SK-N-SH treated with all-trans-retinoic acid at 6 μM for 48 hours (cell line): ENCODE data around the gene BRD4.

Experiments used
- ATAC-seq: fragments of 200-7000 bp; cut with Tn5 transposase; 3 replicates; pipeline ENCODE4 v1.9.1; 2020; ENCODE audit warnings: mild to moderate bottlenecking, moderate library complexity
- ARNTL ChIP-seq: fragments of 450-650 bp; formaldehyde crosslinking; IDR thresholded peaks from 2 replicates; pipeline ENCODE4 v1.5.0; 2020; ENCODE audit warnings: low read depth, mild to moderate bottlenecking, moderate library complexity, borderline replicate concordance
- BACH2 ChIP-seq: fragments of 250-450 bp; sonication (Bioruptor Pico); IDR thresholded peaks from 2 replicates; pipeline ENCODE4 v1.9.0; 2021; ENCODE audit warnings: mild to moderate bottlenecking, borderline replicate concordance
- ISL1 ChIP-seq: fragments of 250-450 bp; sonication (Bioruptor Pico); IDR thresholded peaks from 2 replicates; pipeline ENCODE4 v2.1.2; 2022; ENCODE audit warnings: mild to moderate bottlenecking, moderate library complexity
- OSR1 ChIP-seq: fragments of 250-450 bp; sonication (Bioruptor Pico); IDR thresholded peaks from 2 replicates; pipeline ENCODE4 v1.8.0; 2022; ENCODE audit warnings: moderate library complexity, mild to moderate bottlenecking, inconsistent platforms
- PPARA ChIP-seq: fragments of 250-450 bp; sonication (Bioruptor Pico); IDR thresholded peaks from 2 replicates; pipeline ENCODE4 v1.5.0; 2020; ENCODE audit warnings: mild to moderate bottlenecking, borderline replicate concordance
- RARB ChIP-seq: fragments of 250-450 bp; sonication (Bioruptor Pico); IDR thresholded peaks from 2 replicates; pipeline ENCODE4 v1.8.0; 2021; ENCODE audit warnings: mild to moderate bottlenecking, moderate library complexity
- SNAI2 ChIP-seq: fragments of 250-450 bp; sonication (Bioruptor Pico); IDR thresholded peaks from 2 replicates; pipeline ENCODE4 v1.5.0; 2020; ENCODE audit warnings: mild to moderate bottlenecking, moderate library complexity
- TOX ChIP-seq: fragments of 250-450 bp; sonication (Bioruptor Pico); IDR thresholded peaks from 2 replicates; pipeline ENCODE4 v1.8.0; 2021; ENCODE audit warnings: mild to moderate bottlenecking, moderate library complexity, borderline replicate concordance
- ZFP30 ChIP-seq: fragments of 450-650 bp; formaldehyde crosslinking; IDR thresholded peaks from 2 replicates; pipeline ENCODE4 v1.5.0; 2022; ENCODE audit warnings: mild to moderate bottlenecking, moderate library complexity
- ZNF565 ChIP-seq: fragments of 450-650 bp; formaldehyde crosslinking; conservative IDR thresholded peaks from 2 replicates; pipeline ENCODE4 v1.5.0; 2020; ENCODE audit warnings: low read depth, mild to moderate bottlenecking, moderate library complexity
- ZNF70 ChIP-seq: fragments of 450-650 bp; formaldehyde crosslinking; IDR thresholded peaks from 2 replicates; pipeline ENCODE4 v1.5.0; 2020; ENCODE audit warnings: mild to moderate bottlenecking, moderate library complexity
- ZNF8 ChIP-seq: fragments of 450-650 bp; formaldehyde crosslinking; IDR thresholded peaks from 2 replicates; pipeline ENCODE4 v1.5.0; 2020; ENCODE audit warnings: mild to moderate bottlenecking, moderate library complexity
- TF ChIP-seq, protein P1 (sequence below): fragments of 250-450 bp; sonication (Bioruptor Pico); IDR thresholded peaks from 2 replicates; pipeline ENCODE4 v1.8.0; 2021; ENCODE audit warnings: low read depth, mild to moderate bottlenecking, moderate library complexity, borderline replicate concordance
- TF ChIP-seq, protein P2 (sequence below): fragments of 250-450 bp; sonication (Bioruptor Pico); IDR thresholded peaks from 2 replicates; pipeline ENCODE4 v1.5.1; 2021; ENCODE audit warnings: mild to moderate bottlenecking, moderate library complexity
- TF ChIP-seq, protein P3 (sequence below): fragments of 250-450 bp; sonication (Bioruptor Pico); IDR thresholded peaks from 2 replicates; pipeline ENCODE4 v1.5.0; 2020; ENCODE audit warnings: mild to moderate bottlenecking, moderate library complexity
- TF ChIP-seq, protein P4 (sequence below): fragments of 250-450 bp; sonication (Bioruptor Pico); IDR thresholded peaks from 2 replicates; pipeline ENCODE4 v1.5.1; 2020; ENCODE audit warnings: low read depth, mild to moderate bottlenecking, moderate library complexity

BRD4 gene

DNA sequence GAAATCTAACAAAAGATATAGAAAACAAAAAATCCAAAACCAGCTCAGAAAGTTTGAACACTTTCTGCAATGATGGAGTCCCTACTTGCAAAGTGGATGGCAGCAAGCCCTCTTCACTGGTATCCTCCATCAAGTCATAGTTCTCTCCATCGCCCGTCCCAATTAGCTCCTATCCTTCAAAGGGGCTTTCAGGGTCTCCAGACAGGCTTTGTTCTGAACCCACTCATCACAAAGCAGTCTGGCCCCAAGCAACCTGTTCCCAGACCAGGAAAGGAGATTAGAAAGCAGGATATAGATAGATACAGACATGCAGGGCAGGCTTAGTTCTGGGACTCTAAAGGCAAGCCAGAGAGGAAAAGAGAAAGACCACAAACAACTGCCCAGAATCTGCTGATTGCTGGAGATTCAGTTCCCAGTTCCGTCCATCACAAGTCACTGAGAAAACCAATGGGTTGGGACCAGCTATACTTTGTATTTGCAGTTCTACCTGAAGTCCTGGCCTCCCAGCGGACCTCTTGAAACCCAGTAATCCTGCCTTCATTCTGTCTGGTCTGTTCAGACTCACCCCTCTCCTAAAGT is 52.9 kb downstream of the BRD4 start:
- ATAC-seq, result no peak
- TF ChIP-seq ZNF565 (CRISPR knock-in tag) (no peak), TOX (CRISPR knock-in tag) (no peak), OSR1 (CRISPR knock-in tag) (no peak), PPARA (CRISPR knock-in tag) (no peak), ISL1 (CRISPR knock-in tag) (no peak), BACH2 (CRISPR knock-in tag) (no peak), ARNTL (CRISPR knock-in tag) (no peak), ZFP30 (CRISPR knock-in tag) (no peak), SNAI2 (CRISPR knock-in tag) (no peak), ZNF8 (no peak), ZNF70 (CRISPR knock-in tag) (no peak)
- TF ChIP-seq, protein P1, sequence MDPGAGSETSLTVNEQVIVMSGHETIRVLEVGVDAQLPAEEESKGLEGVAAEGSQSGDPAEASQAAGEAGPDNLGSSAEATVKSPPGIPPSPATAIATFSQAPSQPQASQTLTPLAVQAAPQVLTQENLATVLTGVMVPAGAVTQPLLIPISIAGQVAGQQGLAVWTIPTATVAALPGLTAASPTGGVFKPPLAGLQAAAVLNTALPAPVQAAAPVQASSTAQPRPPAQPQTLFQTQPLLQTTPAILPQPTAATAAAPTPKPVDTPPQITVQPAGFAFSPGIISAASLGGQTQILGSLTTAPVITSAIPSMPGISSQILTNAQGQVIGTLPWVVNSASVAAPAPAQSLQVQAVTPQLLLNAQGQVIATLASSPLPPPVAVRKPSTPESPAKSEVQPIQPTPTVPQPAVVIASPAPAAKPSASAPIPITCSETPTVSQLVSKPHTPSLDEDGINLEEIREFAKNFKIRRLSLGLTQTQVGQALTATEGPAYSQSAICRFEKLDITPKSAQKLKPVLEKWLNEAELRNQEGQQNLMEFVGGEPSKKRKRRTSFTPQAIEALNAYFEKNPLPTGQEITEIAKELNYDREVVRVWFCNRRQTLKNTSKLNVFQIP (CRISPR knock-in tag), result no peak
- TF ChIP-seq, protein P2, sequence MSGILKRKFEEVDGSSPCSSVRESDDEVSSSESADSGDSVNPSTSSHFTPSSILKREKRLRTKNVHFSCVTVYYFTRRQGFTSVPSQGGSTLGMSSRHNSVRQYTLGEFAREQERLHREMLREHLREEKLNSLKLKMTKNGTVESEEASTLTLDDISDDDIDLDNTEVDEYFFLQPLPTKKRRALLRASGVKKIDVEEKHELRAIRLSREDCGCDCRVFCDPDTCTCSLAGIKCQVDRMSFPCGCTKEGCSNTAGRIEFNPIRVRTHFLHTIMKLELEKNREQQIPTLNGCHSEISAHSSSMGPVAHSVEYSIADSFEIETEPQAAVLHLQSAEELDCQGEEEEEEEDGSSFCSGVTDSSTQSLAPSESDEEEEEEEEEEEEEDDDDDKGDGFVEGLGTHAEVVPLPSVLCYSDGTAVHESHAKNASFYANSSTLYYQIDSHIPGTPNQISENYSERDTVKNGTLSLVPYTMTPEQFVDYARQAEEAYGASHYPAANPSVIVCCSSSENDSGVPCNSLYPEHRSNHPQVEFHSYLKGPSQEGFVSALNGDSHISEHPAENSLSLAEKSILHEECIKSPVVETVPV (CRISPR knock-in tag), result no peak
- TF ChIP-seq, protein P3, sequence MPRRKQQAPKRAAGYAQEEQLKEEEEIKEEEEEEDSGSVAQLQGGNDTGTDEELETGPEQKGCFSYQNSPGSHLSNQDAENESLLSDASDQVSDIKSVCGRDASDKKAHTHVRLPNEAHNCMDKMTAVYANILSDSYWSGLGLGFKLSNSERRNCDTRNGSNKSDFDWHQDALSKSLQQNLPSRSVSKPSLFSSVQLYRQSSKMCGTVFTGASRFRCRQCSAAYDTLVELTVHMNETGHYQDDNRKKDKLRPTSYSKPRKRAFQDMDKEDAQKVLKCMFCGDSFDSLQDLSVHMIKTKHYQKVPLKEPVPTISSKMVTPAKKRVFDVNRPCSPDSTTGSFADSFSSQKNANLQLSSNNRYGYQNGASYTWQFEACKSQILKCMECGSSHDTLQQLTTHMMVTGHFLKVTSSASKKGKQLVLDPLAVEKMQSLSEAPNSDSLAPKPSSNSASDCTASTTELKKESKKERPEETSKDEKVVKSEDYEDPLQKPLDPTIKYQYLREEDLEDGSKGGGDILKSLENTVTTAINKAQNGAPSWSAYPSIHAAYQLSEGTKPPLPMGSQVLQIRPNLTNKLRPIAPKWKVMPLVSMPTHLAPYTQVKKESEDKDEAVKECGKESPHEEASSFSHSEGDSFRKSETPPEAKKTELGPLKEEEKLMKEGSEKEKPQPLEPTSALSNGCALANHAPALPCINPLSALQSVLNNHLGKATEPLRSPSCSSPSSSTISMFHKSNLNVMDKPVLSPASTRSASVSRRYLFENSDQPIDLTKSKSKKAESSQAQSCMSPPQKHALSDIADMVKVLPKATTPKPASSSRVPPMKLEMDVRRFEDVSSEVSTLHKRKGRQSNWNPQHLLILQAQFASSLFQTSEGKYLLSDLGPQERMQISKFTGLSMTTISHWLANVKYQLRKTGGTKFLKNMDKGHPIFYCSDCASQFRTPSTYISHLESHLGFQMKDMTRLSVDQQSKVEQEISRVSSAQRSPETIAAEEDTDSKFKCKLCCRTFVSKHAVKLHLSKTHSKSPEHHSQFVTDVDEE (CRISPR knock-in tag), result no peak

DNA sequence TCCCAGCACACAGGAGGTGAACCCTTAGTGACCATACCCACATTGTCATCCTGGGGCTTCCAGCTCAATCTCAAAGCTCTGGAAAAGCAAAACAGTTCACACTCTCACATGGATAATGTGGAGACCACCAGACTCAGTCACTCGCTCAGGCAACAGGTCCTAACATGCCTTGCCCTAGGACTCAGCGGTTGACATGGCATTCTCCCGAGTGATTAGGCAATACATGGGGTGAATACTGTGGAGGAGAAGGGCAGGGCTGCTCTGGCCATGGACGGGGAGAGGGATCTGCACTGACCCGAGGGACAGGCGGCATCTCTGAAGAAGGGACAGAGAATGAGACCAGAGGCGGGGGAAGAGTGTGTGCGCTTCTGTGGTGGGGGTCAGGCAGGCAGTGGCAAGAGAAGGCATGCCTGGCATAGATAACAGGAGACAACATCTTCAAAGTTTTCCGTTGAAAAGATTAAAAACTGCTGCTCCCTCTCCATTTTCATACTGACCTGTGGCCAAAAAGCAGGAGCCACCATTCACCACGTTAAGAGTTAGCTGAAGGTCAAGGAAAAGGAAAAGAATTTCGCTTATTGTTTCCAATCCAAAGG is 55.6 kb downstream of the BRD4 start:
- TF ChIP-seq PPARA (CRISPR knock-in tag) (no peak), SNAI2 (CRISPR knock-in tag) (no peak)
- TF ChIP-seq, protein P2 (CRISPR knock-in tag), result no peak
- ATAC-seq, result no peak

DNA sequence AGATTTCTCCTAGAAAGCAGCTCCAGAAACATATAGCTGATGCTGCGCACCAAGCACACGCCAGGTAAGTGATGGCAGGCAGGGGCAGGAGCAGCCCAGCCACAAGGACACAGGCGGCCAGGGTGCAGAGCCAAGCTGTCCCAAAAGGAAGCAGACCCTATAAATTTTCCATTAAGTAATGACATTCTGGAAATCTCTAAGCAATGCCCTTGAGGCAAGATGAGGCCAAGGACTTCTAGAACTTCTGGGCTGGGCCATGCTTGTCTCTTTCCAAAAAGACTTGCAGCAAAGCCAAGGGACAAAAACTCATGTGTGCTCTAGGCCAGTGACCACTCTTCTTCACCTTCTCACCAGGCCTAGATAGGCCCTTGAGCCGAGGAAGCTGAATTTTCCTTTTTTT is 57.9 kb downstream of the BRD4 start:
- TF ChIP-seq OSR1 (CRISPR knock-in tag), result no peak
- TF ChIP-seq, protein P4, sequence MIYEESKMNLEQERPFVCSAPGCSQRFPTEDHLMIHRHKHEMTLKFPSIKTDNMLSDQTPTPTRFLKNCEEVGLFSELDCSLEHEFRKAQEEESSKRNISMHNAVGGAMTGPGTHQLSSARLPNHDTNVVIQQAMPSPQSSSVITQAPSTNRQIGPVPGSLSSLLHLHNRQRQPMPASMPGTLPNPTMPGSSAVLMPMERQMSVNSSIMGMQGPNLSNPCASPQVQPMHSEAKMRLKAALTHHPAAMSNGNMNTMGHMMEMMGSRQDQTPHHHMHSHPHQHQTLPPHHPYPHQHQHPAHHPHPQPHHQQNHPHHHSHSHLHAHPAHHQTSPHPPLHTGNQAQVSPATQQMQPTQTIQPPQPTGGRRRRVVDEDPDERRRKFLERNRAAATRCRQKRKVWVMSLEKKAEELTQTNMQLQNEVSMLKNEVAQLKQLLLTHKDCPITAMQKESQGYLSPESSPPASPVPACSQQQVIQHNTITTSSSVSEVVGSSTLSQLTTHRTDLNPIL (CRISPR knock-in tag), result no peak
- ATAC-seq, result no peak

DNA sequence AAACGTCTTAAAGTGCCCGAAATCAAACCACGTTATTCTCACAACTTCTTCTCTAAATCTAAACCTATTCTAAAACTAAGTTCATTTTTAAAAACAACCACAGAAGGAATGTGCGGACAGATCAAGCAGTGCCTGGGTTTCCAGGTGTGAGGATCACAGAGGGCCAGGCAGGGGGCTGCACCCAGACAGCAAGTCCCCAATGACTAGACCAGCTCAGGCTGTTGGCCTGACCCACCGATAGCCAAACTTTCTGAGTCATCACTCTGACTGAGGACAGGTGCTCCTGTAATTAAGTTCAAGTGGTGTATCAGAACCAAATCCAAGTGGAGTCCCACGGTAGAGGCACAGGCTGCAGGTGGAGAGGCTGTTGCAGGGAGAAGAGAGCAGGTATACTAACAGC is 62.5 kb downstream of the BRD4 start:
- TF ChIP-seq, protein P4 (CRISPR knock-in tag), result no peak
- TF ChIP-seq RARB (CRISPR knock-in tag), result no peak
- no peak for ATAC-seq
